ENCODE measurements around the gene BCAN.

Gene BCAN

DNA sequence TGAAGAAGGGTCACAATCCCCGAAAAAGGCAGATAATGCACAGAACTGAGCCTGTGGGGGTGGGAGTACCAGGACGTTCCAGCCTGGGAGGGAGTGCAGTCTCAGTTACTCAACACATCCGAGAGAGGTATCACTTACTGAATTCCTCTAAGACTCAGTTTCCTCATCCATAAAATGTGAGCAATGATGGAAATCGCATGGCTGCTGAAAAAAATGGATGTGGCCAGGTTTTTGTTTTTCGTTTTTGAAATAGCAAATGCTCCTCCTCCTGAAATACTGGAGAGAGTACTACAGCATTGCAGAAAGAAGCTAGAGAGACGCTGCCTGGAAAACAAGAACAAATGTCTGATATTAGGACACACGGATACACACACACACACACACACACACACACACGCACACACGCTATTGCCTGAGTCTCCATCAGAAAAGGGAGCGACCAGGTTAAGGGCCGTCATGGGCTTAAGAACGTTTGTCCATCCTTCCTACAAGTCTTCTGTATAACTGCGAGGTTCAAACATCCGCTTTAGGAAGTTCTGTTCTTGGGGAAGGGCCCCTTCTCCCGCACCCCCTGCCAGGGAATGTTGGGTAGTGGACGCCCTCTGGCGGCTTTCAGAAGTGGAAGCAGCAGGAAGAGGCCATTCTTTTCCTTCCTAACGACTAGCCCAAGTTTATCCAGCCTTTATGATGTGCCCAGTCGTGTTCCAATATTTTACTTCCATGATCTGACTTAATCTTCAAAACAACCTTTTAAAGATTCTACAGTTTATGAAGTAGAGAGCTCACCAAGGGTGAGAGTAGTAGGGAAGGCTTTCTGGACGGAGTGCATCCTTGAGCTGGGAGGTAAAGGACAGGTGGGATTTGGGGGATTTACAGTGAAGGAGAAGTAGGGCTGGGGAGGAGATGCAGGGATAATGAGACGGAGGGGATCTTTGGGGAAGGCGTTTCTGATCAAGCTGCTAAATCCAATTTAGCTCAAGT lies 36.0 kb downstream of the BCAN start:
- DNase-seq (ENCODE audit: low read depth in 2 of 2): no peak

- DNase-seq (ENCODE audit: low read depth in 2 of 2): no peak
Measured at GRCh38 chr1:156680056-156680455, 38.1 kb downstream of the BCAN start.

GRCh38 chr1:156681196-156681960 lies 39.5 kb downstream of the BCAN start:
- DNase-seq (ENCODE audit: low read depth in 2 of 2): no peak

DNA sequence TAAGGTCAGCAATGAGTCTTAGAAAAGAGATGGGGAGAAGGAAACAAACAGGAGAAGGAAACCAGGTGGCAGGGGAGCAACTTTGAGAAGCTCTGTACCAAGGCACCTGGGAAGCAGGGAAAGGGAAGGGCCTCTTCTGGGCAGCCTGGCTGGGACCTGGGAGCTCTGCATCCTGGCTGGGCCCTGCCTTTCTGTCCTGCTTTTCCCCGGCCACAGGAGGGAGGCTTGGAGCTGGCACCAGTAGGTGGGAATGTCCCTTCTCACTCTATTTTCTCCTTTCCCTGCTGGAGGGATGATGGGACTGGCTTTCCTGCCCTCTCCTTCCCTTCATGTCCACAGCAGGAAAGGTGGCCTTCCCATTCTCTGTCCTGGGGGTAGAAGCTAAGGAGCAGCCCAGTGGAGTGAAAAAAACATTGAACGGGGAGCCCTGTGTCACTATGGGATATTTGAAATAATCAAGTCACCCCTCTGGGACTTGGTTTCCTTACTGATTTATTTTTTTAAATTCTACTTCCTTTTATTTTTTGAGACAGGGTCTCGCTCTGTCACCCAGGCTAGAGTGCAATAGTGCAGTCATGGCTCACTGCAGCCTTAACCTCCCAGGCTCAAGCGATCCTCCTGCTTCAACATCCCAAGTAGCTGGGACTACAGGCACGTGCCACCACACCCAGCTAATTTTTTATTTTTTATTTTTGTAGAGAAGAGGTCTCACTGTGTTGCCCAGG lies 40.4 kb downstream of the BCAN start:
- DNase-seq (ENCODE audit: low read depth in 2 of 2): no peak

GRCh38 chr1:156684227-156684782 lies 42.4 kb downstream of the BCAN start:
- DNase-seq (ENCODE audit: low read depth in 2 of 2): no peak

GRCh38 chr1:156689035-156689952 lies 47.4 kb downstream of the BCAN start:
- DNase-seq (ENCODE audit: low read depth in 2 of 2): peak; percentile 37 to 47

- DNase-seq (ENCODE audit: low read depth in 2 of 2): no peak
Measured at GRCh38 chr1:156689953-156690674, 48.2 kb downstream of the BCAN start.

DNA sequence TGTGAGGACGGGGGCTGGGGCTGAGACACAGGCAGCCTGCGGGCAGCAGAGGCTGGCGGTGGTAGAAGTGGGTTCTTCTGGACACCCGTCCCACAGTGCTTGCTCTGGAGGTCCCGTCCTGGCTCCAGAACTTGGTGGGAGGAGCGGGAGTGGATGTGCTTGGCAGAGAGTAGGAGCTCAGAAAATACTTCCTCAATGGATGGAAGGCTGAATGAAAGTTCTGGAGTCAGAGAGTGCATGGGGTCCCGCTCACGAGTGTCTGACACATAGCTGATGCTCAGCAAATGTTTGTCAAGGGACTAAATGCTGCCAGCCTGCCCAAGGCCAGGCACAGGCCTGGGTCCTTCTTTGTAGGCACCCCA lies 48.7 kb downstream of the BCAN start:
- DNase-seq (ENCODE audit: low read depth in 2 of 2): no peak

- DNase-seq (ENCODE audit: low read depth in 2 of 2): no peak
Measured at GRCh38 chr1:156691191-156691590, 49.3 kb downstream of the BCAN start.

DNA sequence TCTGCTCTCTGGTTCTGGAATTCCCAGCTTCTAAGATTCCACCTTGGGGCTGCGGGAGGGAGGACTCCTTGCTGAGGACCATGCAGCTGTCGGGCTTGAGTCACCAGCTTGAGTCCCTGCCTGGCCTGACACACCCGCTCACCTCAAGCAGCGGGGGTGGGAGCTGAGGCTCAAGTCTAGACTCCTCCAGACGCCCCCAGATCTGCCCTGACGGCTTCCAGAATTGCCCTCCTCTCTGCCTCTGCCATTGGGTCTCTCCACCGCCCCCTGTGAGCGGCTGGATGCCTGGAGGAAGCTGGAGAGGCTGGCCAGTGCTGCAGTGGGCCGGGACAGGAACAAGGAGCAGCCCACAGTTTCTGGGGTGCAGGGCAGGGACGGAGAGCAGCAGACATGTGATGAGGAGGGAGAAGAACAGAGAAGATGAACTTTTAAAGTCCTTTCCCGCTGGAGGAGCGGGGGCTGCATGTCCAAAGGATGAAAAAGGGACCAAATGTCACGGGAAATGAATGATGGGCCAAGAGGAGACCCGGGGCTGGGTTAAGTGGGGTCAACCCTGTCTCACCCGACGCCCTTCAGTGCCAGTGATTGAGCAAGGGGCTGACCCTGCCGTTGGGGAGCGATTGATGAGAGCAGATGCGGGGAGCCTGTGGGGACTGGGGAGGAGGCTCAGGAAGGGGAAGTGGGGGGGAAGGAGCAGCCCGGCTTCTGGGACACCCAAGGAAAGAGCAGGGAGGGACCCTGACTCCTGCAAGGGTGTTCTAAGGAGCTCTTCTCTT lies 49.9 kb downstream of the BCAN start:
- DNase-seq (ENCODE audit: low read depth in 2 of 2): no peak

- no peak for DNase-seq (ENCODE audit: low read depth in 2 of 2)
Measured at GRCh38 chr1:156692441-156692924, 50.6 kb downstream of the BCAN start.

- DNase-seq (ENCODE audit: low read depth in 2 of 2): no peak
Measured at GRCh38 chr1:156692925-156693847, 51.3 kb downstream of the BCAN start.

GRCh38 chr1:156693848-156694689 lies 52.2 kb downstream of the BCAN start:
- no peak for DNase-seq (ENCODE audit: low read depth in 2 of 2)

- DNase-seq (ENCODE audit: low read depth in 2 of 2): no peak
Measured at GRCh38 chr1:156694690-156694962, 52.7 kb downstream of the BCAN start.

GRCh38 chr1:156696755-156697154 lies 54.8 kb downstream of the BCAN start:
- DNase-seq (ENCODE audit: low read depth in 2 of 2): no peak

DNA sequence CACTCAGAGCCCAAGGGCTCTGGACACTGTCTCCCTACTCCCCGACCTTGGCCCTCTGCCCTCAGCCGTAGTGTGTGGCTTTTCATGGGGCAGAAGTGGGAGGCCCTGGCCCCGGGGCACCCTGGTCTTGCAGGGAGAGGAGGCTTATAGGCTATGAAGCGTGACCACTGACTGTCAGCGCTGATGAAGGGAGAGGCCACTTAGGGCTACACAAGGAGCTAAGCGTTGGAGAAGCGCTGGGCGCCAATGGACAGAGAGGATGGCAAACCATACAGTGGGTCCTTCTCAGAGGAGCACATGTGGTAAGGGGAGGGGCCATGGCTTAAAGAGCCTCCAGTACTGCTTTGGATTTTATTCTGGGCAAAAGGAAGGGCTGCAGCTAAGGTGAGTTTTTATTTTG lies 55.6 kb downstream of the BCAN start:
- no peak for DNase-seq (ENCODE audit: low read depth in 2 of 2)

- DNase-seq (ENCODE audit: low read depth in 2 of 2): no peak
Measured at GRCh38 chr1:156698995-156699394, 57.1 kb downstream of the BCAN start.

All from stimulated activated CD4-positive, alpha-beta T cell treated with anti-CD3 and anti-CD28 coated beads, Interleukin-1b, Interleukin-23, amount 100 ng/mL, for 1 hour (primary cell).